T-helper 2 cell treated with Interferon-gamma antibody and Interleukin-4, amounts not matched to agents 5 μg/mL and 100 μg/mL, for 36 hours (primary cell): ENCODE results near the gene CRACR2B.

Source experiments
- DNase-seq: peaks from one replicate; pipeline ENCODE4 v3.0.0; 2021; ENCODE audit warnings: low spot score
- H3K27ac Mint-ChIP-seq: one replicate; pipeline ENCODE4 v1.8.0; 2021; ENCODE audit warnings: mild to moderate bottlenecking, mixed read lengths
- H3K27me3 Mint-ChIP-seq: one replicate; pipeline ENCODE4 v1.8.0; 2021; ENCODE audit warnings: low read depth, mixed read lengths
- H3K36me3 Mint-ChIP-seq: one replicate; pipeline ENCODE4 v1.8.0; 2021; ENCODE audit warnings: low read depth, mixed read lengths
- H3K4me1 Mint-ChIP-seq: one replicate; pipeline ENCODE4 v1.8.0; 2021; ENCODE audit warnings: low read depth, mixed read lengths
- H3K4me3 Mint-ChIP-seq: one replicate; pipeline ENCODE4 v1.8.0; 2022; ENCODE audit warnings: mild to moderate bottlenecking, moderate library complexity, mixed read lengths
- H3K9me3 Mint-ChIP-seq: one replicate; pipeline ENCODE4 v1.8.0; 2021; ENCODE audit warnings: mixed read lengths

CRACR2B gene

DNA sequence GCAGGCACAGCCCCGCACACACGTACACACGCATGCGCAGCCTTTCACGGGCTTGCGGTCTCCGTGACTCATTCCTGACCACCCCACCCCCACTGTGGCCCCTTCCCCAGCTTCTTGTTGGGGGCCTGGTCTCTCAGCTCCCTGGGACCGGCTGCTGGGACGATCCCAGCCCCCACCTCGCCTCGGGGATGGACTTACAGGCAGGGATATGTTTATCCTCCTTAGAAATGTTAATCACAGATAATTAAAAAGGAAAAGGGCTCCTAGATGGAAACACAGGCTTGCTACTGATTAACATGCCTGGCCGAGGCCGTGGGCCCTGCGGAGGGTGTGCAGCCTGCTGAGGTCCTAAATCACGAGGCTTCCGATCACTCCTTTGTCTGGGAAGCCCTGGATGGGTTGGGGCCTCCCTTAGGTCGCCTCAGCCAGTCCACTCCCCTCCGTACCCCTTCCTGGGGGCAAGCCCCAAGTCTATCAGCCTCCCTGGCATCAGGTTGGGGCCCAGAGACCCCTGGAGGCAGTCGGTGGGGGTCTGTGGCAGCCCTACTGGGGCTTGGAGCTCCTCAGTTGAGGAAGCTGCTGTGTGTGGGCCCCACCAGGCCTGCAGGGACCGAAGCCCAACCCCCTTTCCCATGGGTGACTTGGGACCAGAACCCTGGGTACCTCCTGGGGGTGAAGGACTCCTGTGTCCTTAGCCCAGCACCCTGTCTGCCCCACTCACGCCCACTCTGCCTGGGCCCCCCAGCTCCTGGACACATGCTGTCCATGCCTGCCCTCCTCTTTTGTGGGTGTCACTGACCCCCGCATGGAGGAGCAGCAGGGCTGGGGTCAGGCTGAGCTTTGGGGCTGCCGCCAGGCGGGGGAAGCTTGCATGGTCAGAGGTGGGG, 35.5 kb downstream of the CRACR2B start:
- Mint-ChIP-seq H3K4me1 (no peaks in the 10 kb centered on the region), H3K27ac (no peak overlapping the region), H3K27me3 (no peaks in the 10 kb centered on the region), H3K9me3 (no peaks in the 10 kb centered on the region), H3K4me3 (no peak overlapping the region), H3K36me3 (no peaks in the 10 kb centered on the region)
- no peak for DNase-seq

DNA sequence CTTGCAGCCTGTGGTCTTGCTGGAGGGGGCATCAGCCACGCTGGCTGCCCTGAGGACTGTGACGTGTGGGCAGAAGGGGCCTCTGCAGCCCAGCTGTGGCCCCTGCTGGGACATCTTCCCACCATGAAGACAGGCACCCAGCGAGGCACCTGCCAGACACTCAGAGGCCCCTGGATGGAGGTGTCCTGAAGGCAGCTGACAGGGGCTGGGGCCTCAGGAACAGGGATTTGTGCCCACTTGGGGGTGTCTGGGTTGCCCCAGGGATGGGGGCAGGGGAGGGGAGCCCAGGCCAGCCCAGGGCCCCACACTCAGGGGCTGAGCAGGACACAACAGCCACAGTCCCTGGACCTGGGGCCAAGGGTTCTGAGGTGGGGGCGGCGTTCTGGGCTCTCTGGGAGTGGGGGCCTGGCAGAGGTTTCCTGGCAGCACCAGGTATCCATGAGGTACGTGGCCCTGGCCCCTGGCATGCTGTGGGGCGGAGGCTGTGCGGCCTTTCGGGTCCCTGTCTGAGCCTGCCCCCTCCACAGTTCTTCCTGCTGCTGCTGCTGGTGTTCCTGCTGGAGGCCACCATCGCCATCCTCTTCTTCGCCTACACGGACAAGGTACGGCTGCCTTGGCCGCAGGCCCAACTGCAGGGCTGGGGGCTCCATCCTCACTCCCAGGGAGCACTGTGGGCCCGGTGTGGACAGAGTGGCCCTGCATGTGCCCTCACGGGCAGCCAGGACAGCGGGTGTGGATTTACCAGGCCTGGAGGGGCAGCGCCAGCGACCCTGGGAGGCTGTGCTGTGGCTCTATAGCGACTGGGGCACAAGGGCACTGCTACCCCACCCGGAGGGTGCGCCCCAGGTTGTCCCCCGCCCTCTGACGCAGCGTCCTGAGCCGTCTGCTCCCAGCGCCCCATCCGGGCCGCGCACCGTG, 36.5 kb downstream of the CRACR2B start:
- no peaks in the 10 kb centered on the region for H3K36me3 Mint-ChIP-seq
- no peak overlapping the region for H3K4me3 Mint-ChIP-seq
- no peaks in the 10 kb centered on the region for H3K27me3 Mint-ChIP-seq
- no peak for DNase-seq
- H3K9me3 Mint-ChIP-seq, result no peaks in the 10 kb centered on the region
- H3K4me1 Mint-ChIP-seq, result no peaks in the 10 kb centered on the region
- no peak overlapping the region for H3K27ac Mint-ChIP-seq

DNA sequence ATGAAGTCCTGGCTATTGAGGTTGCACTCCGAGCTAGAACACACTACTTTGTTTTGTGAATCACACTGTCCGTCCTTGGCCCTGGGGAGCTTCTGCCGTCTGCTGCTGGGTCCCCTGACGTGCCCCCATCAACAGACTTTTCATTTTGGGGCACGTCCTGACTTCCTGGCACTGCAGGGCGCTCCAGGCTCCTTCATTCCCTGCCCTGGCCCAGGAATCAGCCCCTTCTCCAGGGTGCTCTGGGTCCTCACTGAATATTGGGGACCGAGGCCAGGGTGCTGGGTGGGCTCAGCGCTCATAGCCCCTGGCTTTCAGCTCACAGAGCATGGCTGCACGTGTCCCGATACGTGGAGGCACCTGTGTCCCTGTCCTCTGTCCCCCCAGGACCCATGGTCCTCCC, 37.2 kb downstream of the CRACR2B start:
- H3K27ac Mint-ChIP-seq, result no peak overlapping the region
- H3K36me3 Mint-ChIP-seq, result no peaks in the 10 kb centered on the region
- no peak for DNase-seq
- no peaks in the 10 kb centered on the region for H3K4me1 Mint-ChIP-seq
- no peak overlapping the region for H3K4me3 Mint-ChIP-seq
- no peaks in the 10 kb centered on the region for H3K27me3 Mint-ChIP-seq
- H3K9me3 Mint-ChIP-seq, result no peaks in the 10 kb centered on the region

DNA sequence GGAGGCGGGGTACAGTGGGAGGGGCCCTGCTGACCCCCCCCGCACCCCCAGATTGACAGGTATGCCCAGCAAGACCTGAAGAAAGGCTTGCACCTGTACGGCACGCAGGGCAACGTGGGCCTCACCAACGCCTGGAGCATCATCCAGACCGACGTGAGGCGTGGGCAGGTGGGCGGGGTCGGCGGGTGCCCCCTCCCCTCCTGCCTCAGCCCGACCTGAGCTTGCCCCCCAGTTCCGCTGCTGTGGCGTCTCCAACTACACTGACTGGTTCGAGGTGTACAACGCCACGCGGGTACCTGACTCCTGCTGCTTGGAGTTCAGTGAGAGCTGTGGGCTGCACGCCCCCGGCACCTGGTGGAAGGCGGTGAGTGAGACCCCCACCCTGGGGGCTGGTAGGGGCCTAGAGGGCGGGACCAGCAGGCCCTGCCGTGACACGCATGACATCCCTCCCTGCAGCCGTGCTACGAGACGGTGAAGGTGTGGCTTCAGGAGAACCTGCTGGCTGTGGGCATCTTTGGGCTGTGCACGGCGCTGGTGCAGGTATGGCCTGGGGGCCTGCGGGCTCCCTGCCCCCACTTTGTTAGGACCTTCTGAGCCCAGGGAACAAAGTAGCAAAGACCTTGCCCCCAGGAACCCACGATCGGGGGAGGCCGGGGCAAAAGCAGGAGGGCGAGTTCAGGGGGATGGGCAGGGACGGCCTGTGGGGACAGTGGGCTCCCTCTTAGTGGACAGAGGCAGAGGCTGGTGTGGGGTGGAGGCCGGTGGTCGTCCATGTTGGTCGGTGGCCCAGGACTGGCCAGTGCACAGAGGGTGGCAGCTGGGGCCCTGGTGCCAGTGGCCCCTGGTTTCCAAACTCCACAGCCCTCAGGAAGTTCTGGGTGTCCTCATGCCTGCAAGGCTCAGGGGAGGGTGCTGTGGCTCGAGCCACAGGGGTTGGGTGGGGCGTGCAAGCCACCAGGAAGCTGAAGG, 38.0 kb downstream of the CRACR2B start:
- Mint-ChIP-seq H3K27ac (no peak overlapping the region), H3K4me1 (no peaks in the 10 kb centered on the region), H3K36me3 (no peaks in the 10 kb centered on the region), H3K4me3 (no peak overlapping the region), H3K9me3 (no peaks in the 10 kb centered on the region), H3K27me3 (no peaks in the 10 kb centered on the region)
- no peak for DNase-seq

DNA sequence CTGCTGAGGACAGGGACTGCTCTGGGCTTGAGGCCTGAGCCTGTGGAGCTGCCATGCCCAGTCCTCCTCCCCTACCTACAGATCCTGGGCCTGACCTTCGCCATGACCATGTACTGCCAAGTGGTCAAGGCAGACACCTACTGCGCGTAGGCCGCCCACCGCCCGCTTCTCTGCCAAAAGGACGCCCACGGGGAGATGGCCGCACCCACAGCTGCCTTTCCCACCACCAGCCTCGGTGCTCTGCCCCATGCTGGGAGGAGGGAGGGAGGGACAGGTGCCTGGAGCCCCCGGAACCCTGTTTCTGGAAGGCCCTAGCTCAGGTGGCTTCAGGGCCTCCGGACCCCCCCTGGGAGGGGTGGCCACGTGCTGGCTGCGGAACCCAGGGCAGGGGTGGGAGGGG, 38.8 kb downstream of the CRACR2B start:
- no peak for DNase-seq
- no peaks in the 10 kb centered on the region for H3K4me1 Mint-ChIP-seq
- no peaks in the 10 kb centered on the region for H3K27me3 Mint-ChIP-seq
- no peak overlapping the region for H3K27ac Mint-ChIP-seq
- H3K36me3 Mint-ChIP-seq, result no peaks in the 10 kb centered on the region
- H3K9me3 Mint-ChIP-seq, result no peaks in the 10 kb centered on the region
- H3K4me3 Mint-ChIP-seq, result no peak overlapping the region

DNA sequence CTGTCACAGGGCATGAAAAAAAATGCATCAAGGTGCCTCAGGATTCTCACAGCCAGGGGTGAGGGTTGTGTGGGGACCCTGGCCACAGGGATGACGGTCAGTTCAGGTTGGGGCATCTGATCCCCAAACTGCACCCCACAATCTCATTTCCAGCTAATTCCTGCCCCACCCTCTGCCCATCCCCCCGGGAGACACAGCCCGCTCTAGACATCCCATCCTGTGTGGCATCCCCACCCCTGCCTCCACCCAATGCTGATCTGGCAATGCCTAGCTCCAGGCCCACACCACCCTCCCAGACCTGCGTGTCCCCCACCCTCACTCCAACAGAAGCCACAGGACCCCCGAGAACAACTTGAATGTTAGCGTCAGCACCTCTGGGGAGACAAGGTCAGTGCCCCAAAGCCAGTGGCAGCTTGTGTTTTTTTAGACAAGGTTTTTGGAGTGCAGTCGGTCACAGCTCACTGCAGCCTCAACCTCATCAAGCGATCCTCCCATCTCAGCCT, 40.2 kb downstream of the CRACR2B start:
- no peak overlapping the region for H3K4me3 Mint-ChIP-seq
- no peaks in the 10 kb centered on the region for H3K36me3 Mint-ChIP-seq
- DNase-seq, result no peak
- H3K4me1 Mint-ChIP-seq, result no peaks in the 10 kb centered on the region
- no peaks in the 10 kb centered on the region for H3K27me3 Mint-ChIP-seq
- no peaks in the 10 kb centered on the region for H3K9me3 Mint-ChIP-seq
- no peak overlapping the region for H3K27ac Mint-ChIP-seq

DNA sequence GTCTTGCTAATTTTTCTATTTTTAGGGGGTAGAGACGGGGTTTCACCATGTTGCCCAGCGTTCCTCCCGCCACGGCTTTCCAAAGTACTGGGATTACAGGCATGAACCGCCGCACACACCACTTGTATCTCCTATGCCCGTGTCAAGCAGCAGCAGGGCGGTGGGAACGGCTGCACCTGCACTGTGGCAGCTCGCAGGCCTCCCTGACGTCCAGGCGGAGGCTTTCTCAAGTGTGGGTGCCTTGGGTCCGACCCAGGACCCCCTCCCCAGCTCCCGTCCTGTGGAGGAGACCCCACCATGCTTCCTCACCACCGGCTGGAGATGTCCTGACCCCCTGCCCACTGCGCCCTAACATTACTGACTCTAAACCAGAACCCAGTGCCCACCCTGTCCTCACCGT, 40.7 kb downstream of the CRACR2B start:
- Mint-ChIP-seq H3K27me3 (no peaks in the 10 kb centered on the region), H3K9me3 (no peaks in the 10 kb centered on the region), H3K4me1 (no peaks in the 10 kb centered on the region), H3K4me3 (no peak overlapping the region), H3K36me3 (no peaks in the 10 kb centered on the region), H3K27ac (no peak overlapping the region)
- no peak for DNase-seq

DNA sequence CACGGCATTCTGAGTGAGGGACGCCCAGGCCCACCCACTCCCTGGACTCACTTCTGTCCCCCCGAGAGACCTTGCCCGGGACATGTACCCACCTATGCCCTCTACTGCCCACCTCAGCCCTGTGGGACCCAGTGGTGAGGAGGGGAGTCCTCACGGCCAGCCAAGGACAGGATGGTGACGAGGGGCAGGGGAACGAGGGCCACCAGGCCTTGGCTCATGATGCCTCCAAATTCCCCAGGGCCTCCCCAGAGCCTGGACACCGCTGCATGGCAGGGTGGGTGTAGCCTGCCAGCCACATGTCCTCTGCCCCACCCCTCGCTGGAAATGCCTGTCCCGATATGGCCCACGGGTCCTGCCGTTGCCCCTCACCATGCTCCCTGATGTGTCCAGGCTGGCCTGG, 41.1 kb downstream of the CRACR2B start:
- no peak overlapping the region for H3K4me3 Mint-ChIP-seq
- no peaks in the 10 kb centered on the region for H3K36me3 Mint-ChIP-seq
- H3K27ac Mint-ChIP-seq, result no peak overlapping the region
- no peaks in the 10 kb centered on the region for H3K4me1 Mint-ChIP-seq
- no peaks in the 10 kb centered on the region for H3K9me3 Mint-ChIP-seq
- no peak for DNase-seq
- no peaks in the 10 kb centered on the region for H3K27me3 Mint-ChIP-seq

DNA sequence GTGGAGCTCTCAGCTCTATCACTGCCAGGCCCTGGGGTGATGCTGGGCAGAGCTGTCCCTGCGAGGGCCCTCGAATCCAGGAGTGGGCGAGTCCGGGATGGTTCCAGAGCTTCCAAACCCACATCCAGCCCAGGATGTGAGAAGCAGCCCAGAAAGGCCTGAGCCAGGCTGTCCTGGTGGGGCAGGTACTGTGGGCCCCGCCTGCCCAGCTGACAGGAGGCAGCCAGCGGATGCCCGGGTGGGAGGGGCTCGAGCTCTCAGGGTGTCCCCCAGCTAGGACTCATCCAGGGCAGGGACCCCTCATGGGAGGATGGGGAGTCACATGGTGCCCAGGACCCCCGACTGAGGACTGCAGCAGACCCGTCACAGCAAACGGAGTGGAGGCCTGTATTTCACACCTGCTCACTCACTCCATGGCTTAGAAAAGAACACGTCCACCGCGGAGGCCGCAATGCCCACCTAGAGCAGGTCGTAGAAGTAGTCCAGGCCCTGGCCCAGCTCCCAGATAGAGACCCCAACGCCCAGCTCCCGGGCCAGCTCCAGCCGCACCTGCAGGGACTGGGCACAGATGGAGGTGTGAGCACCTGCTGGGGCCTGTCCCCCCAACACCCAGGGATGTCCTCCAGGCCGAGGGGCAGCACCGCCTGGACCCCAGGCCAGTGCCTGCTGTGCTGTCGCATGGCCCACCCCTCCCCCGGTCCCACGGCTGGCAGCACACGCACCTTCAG, 41.8 kb downstream of the CRACR2B start:
- no peaks in the 10 kb centered on the region for H3K27me3 Mint-ChIP-seq
- H3K27ac Mint-ChIP-seq, result no peak overlapping the region
- no peak for DNase-seq
- no peaks in the 10 kb centered on the region for H3K36me3 Mint-ChIP-seq
- no peaks in the 10 kb centered on the region for H3K4me1 Mint-ChIP-seq
- no peaks in the 10 kb centered on the region for H3K9me3 Mint-ChIP-seq
- H3K4me3 Mint-ChIP-seq, result no peak overlapping the region

DNA sequence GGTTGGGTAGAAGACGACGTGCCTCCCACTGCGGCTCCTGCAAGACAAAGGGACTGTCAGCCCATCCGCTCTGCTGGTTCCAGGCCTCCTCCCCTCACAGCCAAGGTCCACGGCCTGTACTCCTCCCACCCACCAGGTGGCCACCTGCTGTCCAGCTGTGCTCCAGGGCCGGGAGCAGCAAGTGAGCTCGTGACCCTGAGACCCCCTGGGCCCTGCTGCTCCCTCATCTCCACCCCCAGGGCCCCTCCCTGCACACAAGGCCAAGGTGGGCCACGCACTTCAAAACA, 42.4 kb downstream of the CRACR2B start:
- Mint-ChIP-seq H3K4me1 (no peaks in the 10 kb centered on the region), H3K27ac (no peak overlapping the region), H3K36me3 (no peaks in the 10 kb centered on the region), H3K4me3 (no peak overlapping the region), H3K9me3 (no peaks in the 10 kb centered on the region), H3K27me3 (no peaks in the 10 kb centered on the region)
- DNase-seq, result no peak

DNA sequence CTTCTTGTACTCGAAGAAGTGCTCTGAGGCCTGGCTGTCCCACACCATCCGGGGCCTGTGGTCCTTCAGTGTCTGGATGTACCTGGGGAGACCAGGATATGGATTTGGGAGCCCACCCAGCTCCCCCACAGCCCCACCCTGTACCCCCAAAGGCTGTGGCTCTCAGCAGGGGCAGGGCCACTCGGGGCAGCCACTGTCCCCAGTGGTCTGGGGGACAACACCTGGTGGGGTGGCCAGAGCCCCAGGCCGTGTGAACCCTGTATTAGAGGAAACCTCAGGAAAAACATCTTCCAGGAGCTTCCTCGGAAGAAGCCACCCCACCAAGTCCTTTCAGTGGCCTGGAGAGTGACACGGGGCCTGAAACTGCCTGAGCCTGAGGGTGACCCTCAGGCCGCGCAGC, 42.7 kb downstream of the CRACR2B start:
- Mint-ChIP-seq H3K36me3 (no peaks in the 10 kb centered on the region), H3K4me3 (no peak overlapping the region), H3K27ac (no peak overlapping the region), H3K27me3 (no peaks in the 10 kb centered on the region), H3K9me3 (no peaks in the 10 kb centered on the region), H3K4me1 (no peaks in the 10 kb centered on the region)
- DNase-seq, result no peak

DNA sequence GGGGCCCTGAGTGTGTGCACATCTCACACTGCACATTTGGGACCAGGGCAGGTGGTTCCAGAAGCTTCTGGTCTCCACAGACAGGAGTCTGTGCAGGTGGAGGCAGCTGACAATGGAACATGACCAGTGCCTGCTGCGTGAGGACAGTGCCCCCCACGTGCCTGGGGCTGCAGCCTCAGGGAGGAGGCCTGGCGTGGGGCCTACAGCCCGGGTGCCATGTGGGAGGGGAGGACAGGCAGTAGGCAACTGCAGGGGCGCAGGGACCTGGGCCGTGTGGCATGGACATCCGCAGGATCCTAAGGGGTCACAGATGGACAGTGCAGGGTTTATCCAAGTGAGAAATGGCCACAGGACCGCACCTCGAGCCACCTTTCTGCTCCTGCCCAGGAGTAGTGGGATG, 43.8 kb downstream of the CRACR2B start:
- H3K4me1 Mint-ChIP-seq, result no peaks in the 10 kb centered on the region
- H3K9me3 Mint-ChIP-seq, result no peaks in the 10 kb centered on the region
- H3K4me3 Mint-ChIP-seq, result no peak overlapping the region
- no peak overlapping the region for H3K27ac Mint-ChIP-seq
- no peak for DNase-seq
- H3K36me3 Mint-ChIP-seq, result no peaks in the 10 kb centered on the region
- H3K27me3 Mint-ChIP-seq, result no peaks in the 10 kb centered on the region

DNA sequence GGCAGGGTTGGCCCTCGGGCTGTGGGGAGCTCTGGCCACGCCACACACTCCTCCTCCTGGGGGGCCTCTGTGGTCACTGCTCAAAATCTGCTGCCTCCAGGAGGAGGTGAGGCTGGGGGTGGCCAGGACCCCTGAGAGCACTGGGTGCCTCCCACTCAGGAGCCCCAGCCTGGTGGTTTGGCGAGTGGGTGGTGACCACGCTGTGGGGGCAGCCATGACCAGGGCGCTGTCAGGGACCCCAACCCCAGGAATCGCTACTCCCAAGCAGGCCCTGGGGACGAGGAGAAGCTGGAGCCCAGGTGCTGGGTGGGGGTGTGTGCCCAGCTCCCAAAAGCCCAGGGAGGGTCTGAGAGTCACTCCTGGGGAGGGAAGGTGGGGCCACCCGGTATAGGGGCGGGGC, 45.1 kb downstream of the CRACR2B start:
- Mint-ChIP-seq H3K27ac (no peak overlapping the region), H3K27me3 (no peaks in the 10 kb centered on the region), H3K9me3 (no peaks in the 10 kb centered on the region), H3K4me3 (no peak overlapping the region), H3K36me3 (no peaks in the 10 kb centered on the region), H3K4me1 (no peaks in the 10 kb centered on the region)
- no peak for DNase-seq
